Neuronal stem cell (in vitro differentiated cells): ENCODE results near the gene HPSE2.

ENCODE experiments used
- DNase-seq: peaks from one replicate; pipeline ENCODE4 v3.0.0-alpha.2; 2013; ENCODE audit warnings: low spot score
- H2AFZ ChIP-seq: one replicate; pipeline ENCODE4 v1.6.1; 2013; ENCODE audit warnings: mild to moderate bottlenecking, low read length, inconsistent platforms
- H2AK5ac ChIP-seq: 2 replicates; pipeline ENCODE4 v1.6.1; 2013; ENCODE audit warnings: low read depth, mild to moderate bottlenecking, inconsistent platforms, low read length, moderate library complexity, mixed read lengths
- H2BK120ac ChIP-seq: 2 replicates; pipeline ENCODE4 v1.6.1; 2013; ENCODE audit warnings: low read depth, mild to moderate bottlenecking, inconsistent platforms, low read length, moderate library complexity, mixed read lengths
- H2BK12ac ChIP-seq: one replicate; pipeline ENCODE4 v1.6.1; 2013; ENCODE audit warnings: low read length, inconsistent platforms
- H2BK15ac ChIP-seq: 2 replicates; pipeline ENCODE4 v1.6.1; 2013; ENCODE audit warnings: mild to moderate bottlenecking, low read length, inconsistent platforms, mixed read lengths
- H2BK5ac ChIP-seq: one replicate; pipeline ENCODE4 v1.6.1; 2013; ENCODE audit warnings: inconsistent platforms, mild to moderate bottlenecking, low read length, moderate library complexity
- H3K14ac ChIP-seq: one replicate; pipeline ENCODE4 v1.6.1; 2013; ENCODE audit warnings: low read length, inconsistent platforms
- H3K18ac ChIP-seq: 2 replicates; pipeline ENCODE4 v1.6.1; 2013; ENCODE audit warnings: low read length, inconsistent platforms
- H3K23ac ChIP-seq: 2 replicates; pipeline ENCODE4 v1.6.1; 2013; ENCODE audit warnings: low read depth, mild to moderate bottlenecking, mixed read lengths, low read length, inconsistent platforms; ENCODE audit not compliant: poor library complexity
- H3K27ac ChIP-seq: replicated peaks from 3 replicates; pipeline ENCODE4 v1.5.1; 2013; ENCODE audit warnings: low read length, inconsistent platforms
- H3K27me3 ChIP-seq, 3 experiments: 2 replicates each; pipeline ENCODE4 v1.6.1; 2013; ENCODE audit warnings: low read length in 3 of 3, mild to moderate bottlenecking in 2 of 3, inconsistent platforms in 1 of 3, low read depth in 1 of 3, mixed read lengths in 1 of 3, moderate library complexity in 1 of 3; ENCODE audit not compliant: control insufficient read depth in 3 of 3, insufficient read depth in 3 of 3
- H3K36me3 ChIP-seq, 2 donors: replicated peaks in 1 of 2; 2 replicates each; pipeline ENCODE4 v1.6.1; 2013; ENCODE audit warnings: low read length in 2 of 2; ENCODE audit not compliant: control insufficient read depth in 2 of 2, insufficient read depth in 2 of 2
- H3K4ac ChIP-seq: 2 replicates; pipeline ENCODE4 v1.6.1; 2013; ENCODE audit warnings: inconsistent platforms, mild to moderate bottlenecking, low read length, moderate library complexity
- H3K4me1 ChIP-seq, 2 donors: 1 replicate in 1 of 2; 2 replicates in 1 of 2; pipeline ENCODE4 v1.6.1; 2013; ENCODE audit warnings: low read length in 2 of 2, low read depth in 1 of 2; ENCODE audit not compliant: control insufficient read depth in 2 of 2, insufficient read depth in 1 of 2
- H3K4me2 ChIP-seq: one replicate; pipeline ENCODE4 v1.6.1; 2013; ENCODE audit warnings: mild to moderate bottlenecking, low read length, inconsistent platforms; ENCODE audit not compliant: insufficient read depth, poor library complexity, severe bottlenecking
- H3K4me3 ChIP-seq, 2 donors: 2 replicates each; pipeline ENCODE4 v1.5.1; 2013; ENCODE audit warnings: low read length in 2 of 2, mild to moderate bottlenecking in 2 of 2, inconsistent platforms in 1 of 2, moderate library complexity in 1 of 2
- H3K79me1 ChIP-seq: one replicate; pipeline ENCODE4 v1.6.1; 2013; ENCODE audit warnings: low read depth, mild to moderate bottlenecking, inconsistent platforms, low read length, moderate library complexity
- H3K9ac ChIP-seq: one replicate; pipeline ENCODE4 v1.6.1; 2013; ENCODE audit warnings: mild to moderate bottlenecking, low read depth, low read length, inconsistent platforms; ENCODE audit not compliant: poor library complexity
- H3K9me3 ChIP-seq, 2 donors: replicated peaks in 1 of 2; 2 replicates each; pipeline versions ENCODE3 to v1.6.1; 2013; ENCODE audit warnings: low read length in 2 of 2, mild to moderate bottlenecking in 2 of 2, inconsistent platforms in 1 of 2, low read depth in 1 of 2, mixed read lengths in 1 of 2, moderate library complexity in 1 of 2; ENCODE audit not compliant: control insufficient read depth in 2 of 2, insufficient read depth in 1 of 2
- H4K8ac ChIP-seq: one replicate; pipeline ENCODE4 v1.6.1; 2013; ENCODE audit warnings: low read depth, mild to moderate bottlenecking, inconsistent platforms, low read length, moderate library complexity
- H4K91ac ChIP-seq: one replicate; pipeline ENCODE4 v1.6.1; 2013; ENCODE audit warnings: low read length, low read depth, mild to moderate bottlenecking, inconsistent platforms; ENCODE audit not compliant: poor library complexity
- WGBS, 2 donors: extraction: QIAGEN DNeasy Blood & Tissue Kit; methylation state at CpG; one replicate each; pipeline ENCODE4 v1.1.7; 2013; ENCODE audit warnings: missing lambda C conversion rate in 2 of 2, mixed read lengths in 1 of 2; ENCODE audit not compliant: insufficient read length in 2 of 2, insufficient replicate concordance in 1 of 2; ENCODE audit errors: extremely low coverage in 2 of 2; 5-methylcytosine and 5-hydroxymethylcytosine counted together

The HPSE2 gene

DNA sequence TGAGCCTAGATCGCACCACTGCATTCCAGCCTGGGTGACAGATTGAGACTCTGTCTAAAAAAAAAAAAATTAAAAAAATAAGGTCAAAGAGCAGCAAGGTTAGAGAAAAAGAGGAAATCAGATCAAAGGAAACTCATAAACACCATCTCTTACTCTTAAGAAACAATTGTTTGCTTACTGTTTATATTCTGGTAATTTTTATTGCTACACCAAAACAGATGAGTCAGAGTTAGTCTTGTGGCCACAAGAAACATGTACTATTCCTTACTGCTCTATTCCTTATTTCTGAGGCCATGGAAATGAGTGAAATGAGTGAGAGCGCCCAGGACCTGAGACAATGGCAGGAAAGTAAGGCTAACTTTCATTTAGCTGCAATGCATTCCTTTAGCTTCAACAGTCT lies 387.3 kb downstream of the HPSE2 start:
- Histone ChIP-seq H2AFZ (no peak overlapping the region), H2BK15ac (no peak overlapping the region), H3K36me3 (no peaks in the 10 kb centered on the region), H2BK12ac (no peak overlapping the region), H3K4ac (no peak overlapping the region), H2AK5ac (no peak overlapping the region), H3K9ac (no peak overlapping the region), H4K91ac (no peak overlapping the region), H2BK5ac (no peak overlapping the region), H3K9me3 (no peaks in the 10 kb centered on the region), H3K4me3 (no peak overlapping the region), H3K4me1 (no peaks in the 10 kb centered on the region), H4K8ac (no peak overlapping the region), H3K18ac (no peak overlapping the region), H3K27ac (no peak overlapping the region), H3K79me1 (no peaks in the 10 kb centered on the region), H3K23ac (no peak overlapping the region), H3K14ac (no peak overlapping the region), H2BK120ac (no peak overlapping the region), H3K27me3 (no peaks in the 10 kb centered on the region), H3K4me2 (no peak overlapping the region)
- no CpG with 5 or more reads among the region's 2 CpGs for WGBS, 2 donors
- DNase-seq = no peak

DNA sequence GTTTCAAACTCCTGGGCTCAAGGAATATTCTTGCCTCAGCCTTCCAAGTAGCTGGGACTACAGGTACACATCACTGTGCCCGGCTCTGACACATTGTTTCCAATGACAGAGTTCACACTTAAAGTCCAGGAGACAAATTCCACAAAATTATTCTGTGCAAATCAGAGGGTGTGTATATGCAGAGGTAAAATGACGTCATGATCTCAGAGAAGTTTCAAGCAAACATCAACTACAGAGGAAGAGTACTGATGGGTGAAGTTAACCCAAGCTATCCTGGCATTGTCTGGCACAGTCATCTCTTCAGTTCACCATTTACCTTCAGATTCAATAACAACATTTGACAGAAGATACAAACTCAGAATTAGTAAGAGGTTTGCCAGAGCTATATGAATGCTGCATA lies 388.9 kb downstream of the HPSE2 start:
- Histone ChIP-seq H2AFZ (no peak overlapping the region), H2BK15ac (no peak overlapping the region), H2AK5ac (no peak overlapping the region), H3K27me3 (no peaks in the 10 kb centered on the region), H4K8ac (no peak overlapping the region), H3K18ac (no peak overlapping the region), H3K14ac (no peak overlapping the region), H3K9me3 (no peaks in the 10 kb centered on the region), H3K9ac (no peak overlapping the region), H3K4me2 (no peak overlapping the region), H3K4ac (no peak overlapping the region), H4K91ac (no peak overlapping the region), H3K79me1 (no peaks in the 10 kb centered on the region), H2BK12ac (no peak overlapping the region), H3K27ac (no peak overlapping the region), H3K36me3 (no peaks in the 10 kb centered on the region), H2BK120ac (no peak overlapping the region), H3K23ac (no peak overlapping the region), H3K4me1 (no peaks in the 10 kb centered on the region), H2BK5ac (no peak overlapping the region), H3K4me3 (no peak overlapping the region)
- DNase-seq = no peak
- no CpG with 5 or more reads among the region's 2 CpGs for WGBS, 2 donors

GRCh38 chr10:98833542-98833941 lies 402.1 kb downstream of the HPSE2 start:
- no peak overlapping the region for H2BK5ac ChIP-seq
- H4K8ac ChIP-seq = no peak overlapping the region

DNA sequence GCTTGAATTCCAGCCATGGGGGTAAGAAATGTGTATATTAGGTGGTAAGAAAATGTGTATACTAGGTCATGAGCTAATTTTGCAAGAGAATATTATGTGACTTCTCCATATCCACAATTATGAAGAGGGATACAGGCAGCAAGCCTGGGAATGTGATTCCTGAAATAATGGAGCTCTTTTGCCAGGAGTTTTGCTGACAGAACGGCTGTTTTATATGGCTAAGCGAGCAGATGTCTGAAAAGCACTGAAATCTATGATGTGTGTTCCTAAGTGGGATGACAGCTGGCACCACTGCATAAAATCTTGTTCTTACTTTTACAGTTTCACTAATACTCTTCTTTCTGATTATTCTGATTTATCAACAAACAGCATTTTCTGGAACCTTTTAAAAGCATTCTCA lies 402.9 kb downstream of the HPSE2 start:
- no CpG with 5 or more reads among the region's 2 CpGs for WGBS, 2 donors
- H3K4me2 ChIP-seq = no peak overlapping the region
- no peak overlapping the region for H3K23ac ChIP-seq
- H2BK5ac ChIP-seq = no peak overlapping the region
- no peaks in the 10 kb centered on the region for H3K79me1 ChIP-seq
- H4K8ac ChIP-seq = no peak overlapping the region
- no peak overlapping the region for H2AFZ ChIP-seq
- H3K9ac ChIP-seq = no peak overlapping the region
- H3K27ac ChIP-seq = no peak overlapping the region
- H3K9me3 ChIP-seq = no peaks in the 10 kb centered on the region
- H3K4me3 ChIP-seq = no peak overlapping the region
- DNase-seq = no peak
- H2BK12ac ChIP-seq = no peak overlapping the region
- no peaks in the 10 kb centered on the region for H3K36me3 ChIP-seq
- H3K4ac ChIP-seq = no peak overlapping the region
- H2AK5ac ChIP-seq = no peak overlapping the region
- H3K18ac ChIP-seq = no peak overlapping the region
- H3K14ac ChIP-seq = no peak overlapping the region
- no peaks in the 10 kb centered on the region for H3K27me3 ChIP-seq
- H3K4me1 ChIP-seq = no peaks in the 10 kb centered on the region
- H2BK15ac ChIP-seq = no peak overlapping the region
- no peak overlapping the region for H4K91ac ChIP-seq
- no peak overlapping the region for H2BK120ac ChIP-seq

More at GRCh38 chr10:98833542-98833941, 402.1 kb downstream of the HPSE2 start:
- no CpG with 5 or more reads among the region's 1 CpG for WGBS, 2 donors
- Histone ChIP-seq H3K9ac (no peak overlapping the region), H3K14ac (no peak overlapping the region), H3K36me3 (no peaks in the 10 kb centered on the region), H2BK15ac (no peak overlapping the region), H2AK5ac (no peak overlapping the region), H3K23ac (no peak overlapping the region), H3K18ac (no peak overlapping the region), H3K27me3 (no peaks in the 10 kb centered on the region), H2BK120ac (no peak overlapping the region), H2BK12ac (no peak overlapping the region), H3K9me3 (no peaks in the 10 kb centered on the region), H2AFZ (no peak overlapping the region), H3K4me3 (no peak overlapping the region), H3K4me2 (no peak overlapping the region), H3K79me1 (no peaks in the 10 kb centered on the region), H3K4me1 (no peaks in the 10 kb centered on the region), H3K4ac (no peak overlapping the region), H3K27ac (no peak overlapping the region), H4K91ac (no peak overlapping the region)
- no peak for DNase-seq
